GDM1 (cell line): ENCODE data around the gene NEAT1.

Experiments used
- DNase-seq: peaks from one replicate; lab custom pipeline; 2025; lab: John Stamatoyannopoulos, UW

NEAT1 gene

GRCh38 chr11:65421794-65422632 lies 585 bp upstream of the NEAT1 start:
- peak; percentile 94 for DNase-seq

GRCh38 chr11:65423516-65424204 lies 1.1 kb downstream of the NEAT1 start:
- no peak for DNase-seq

- no peak for DNase-seq
These were observed 1.9 kb downstream of the NEAT1 start for GRCh38 chr11:65424205-65425104.

GRCh38 chr11:65425105-65425970 lies 2.7 kb downstream of the NEAT1 start:
- no peak for DNase-seq

- peak; percentile 29 for DNase-seq
These were observed 3.6 kb downstream of the NEAT1 start for GRCh38 chr11:65425971-65426838.

- DNase-seq, result no peak
These were observed 4.5 kb downstream of the NEAT1 start for GRCh38 chr11:65426839-65427690.

- DNase-seq, result no peak
These were observed 5.3 kb downstream of the NEAT1 start for GRCh38 chr11:65427691-65428577.

- no peak for DNase-seq
These were observed 6.0 kb downstream of the NEAT1 start for GRCh38 chr11:65428578-65429067.

- no peak for DNase-seq
These were observed 6.6 kb downstream of the NEAT1 start for GRCh38 chr11:65429068-65429681.

GRCh38 chr11:65429724-65430405 lies 7.3 kb downstream of the NEAT1 start:
- peak; percentile 68 for DNase-seq

GRCh38 chr11:65430406-65431217 lies 8.0 kb downstream of the NEAT1 start:
- no peak for DNase-seq

GRCh38 chr11:65431451-65432099 lies 9.0 kb downstream of the NEAT1 start:
- DNase-seq, result no peak

GRCh38 chr11:65432100-65432650 lies 9.6 kb downstream of the NEAT1 start:
- no peak for DNase-seq

- DNase-seq, result no peak
These were observed 10.3 kb downstream of the NEAT1 start for GRCh38 chr11:65432686-65433582.
